ENCODE measurements around the gene RDM1. TPM values are rescaled to one million over a fixed set of nuclear protein-coding genes. Genes with fewer than 3 reads are reported as not detected.

RDM1 gene
- total RNA-seq, 3 donors from 2014 or later: not detected

GRCh38 chr17:35912942-35913341 is 17.6 kb downstream of the RDM1 start:
- no peaks in the 10 kb centered on the region for H3K36me3 ChIP-seq
- no peak for DNase-seq (ENCODE audit: low spot score in 2 of 2)
- TF ChIP-seq POLR2AphosphoS5 (IDR thresholded peaks at IDR 0.05) (no peak), POLR2A (IDR thresholded peaks at IDR 0.05) (no peak), CTCF (IDR thresholded peaks at IDR 0.05) (no peak)
- H3K27ac ChIP-seq: no peak overlapping the region
- no peaks in the 10 kb centered on the region for H3K4me1 ChIP-seq
- no peaks in the 10 kb centered on the region for H3K9me3 ChIP-seq
- no peaks in the 10 kb centered on the region for H3K27me3 ChIP-seq
- no peak overlapping the region for H3K4me3 ChIP-seq
- intact Hi-C loops (cut with DNase I; ENCODE audit: low total_unique reads): no loop called here

DNA sequence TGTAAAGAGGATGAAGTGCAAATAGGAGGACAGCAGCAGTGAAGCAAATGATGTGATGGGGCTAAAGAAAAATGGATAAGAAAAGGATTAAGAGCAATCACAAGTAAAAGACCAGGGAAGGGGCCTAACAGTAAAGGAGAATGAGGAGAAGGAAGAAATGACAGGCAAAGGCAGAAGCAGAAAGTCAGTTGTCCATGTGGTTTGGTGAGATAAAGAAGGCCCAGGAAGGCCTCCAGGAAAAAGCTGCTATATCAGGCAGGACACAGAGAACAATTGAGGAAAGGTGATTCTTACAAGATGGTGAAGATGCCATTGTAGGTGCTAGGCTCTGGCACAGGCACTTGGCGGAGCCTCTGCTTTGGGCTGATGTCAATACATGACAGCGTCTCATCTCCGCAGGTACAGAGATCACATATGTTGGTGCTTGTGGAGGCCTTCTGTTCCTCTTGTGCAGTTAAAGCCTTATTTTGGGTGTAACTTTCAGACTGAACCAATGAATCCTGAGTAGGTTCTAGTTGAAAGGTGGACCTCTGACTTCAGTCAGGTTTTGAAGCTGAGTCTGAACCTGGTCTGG is 18.1 kb downstream of the RDM1 start:
- Histone ChIP-seq H3K36me3 (no peaks in the 10 kb centered on the region), H3K9me3 (no peaks in the 10 kb centered on the region), H3K27me3 (no peaks in the 10 kb centered on the region), H3K4me1 (no peaks in the 10 kb centered on the region), H3K27ac (no peak overlapping the region), H3K4me3 (no peak overlapping the region)
- no peak for DNase-seq (ENCODE audit: low spot score in 2 of 2)
- no peak for TF ChIP-seq CTCF (IDR thresholded peaks at IDR 0.05)
- TF ChIP-seq POLR2A (IDR thresholded peaks at IDR 0.05): no peak
- no peak for TF ChIP-seq POLR2AphosphoS5 (IDR thresholded peaks at IDR 0.05)
- intact Hi-C loops (cut with DNase I; ENCODE audit: low total_unique reads): no loop called here

DNA sequence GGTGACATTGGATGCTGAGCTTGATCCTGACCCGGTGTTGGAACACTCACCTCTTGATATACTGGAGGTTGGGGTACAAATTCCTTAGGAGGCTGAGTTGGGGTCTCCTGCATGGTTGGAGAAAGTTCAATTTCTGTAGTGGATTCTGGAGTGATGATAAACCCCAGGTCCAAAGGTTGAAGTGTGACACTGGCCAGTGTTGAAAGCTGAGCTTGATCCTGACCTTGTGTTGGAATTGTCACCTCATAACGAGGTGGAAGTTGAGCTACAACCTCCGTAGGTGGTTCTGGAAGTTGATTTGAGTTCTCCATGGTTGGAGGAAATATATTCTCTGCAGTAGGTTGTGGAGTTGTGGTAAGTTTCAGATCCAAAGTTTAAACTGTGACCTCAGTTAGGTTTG is 21.2 kb downstream of the RDM1 start:
- Histone ChIP-seq H3K27ac (no peak overlapping the region), H3K4me1 (no peaks in the 10 kb centered on the region), H3K4me3 (no peak overlapping the region), H3K9me3 (no peaks in the 10 kb centered on the region), H3K36me3 (no peaks in the 10 kb centered on the region), H3K27me3 (no peaks in the 10 kb centered on the region)
- no peak for DNase-seq (ENCODE audit: low spot score in 2 of 2)
- no peak for TF ChIP-seq CTCF (IDR thresholded peaks at IDR 0.05)
- no peak for TF ChIP-seq POLR2A (IDR thresholded peaks at IDR 0.05)
- no peak for TF ChIP-seq POLR2AphosphoS5 (IDR thresholded peaks at IDR 0.05)
- intact Hi-C loops (cut with DNase I; ENCODE audit: low total_unique reads): no loop called here

DNA sequence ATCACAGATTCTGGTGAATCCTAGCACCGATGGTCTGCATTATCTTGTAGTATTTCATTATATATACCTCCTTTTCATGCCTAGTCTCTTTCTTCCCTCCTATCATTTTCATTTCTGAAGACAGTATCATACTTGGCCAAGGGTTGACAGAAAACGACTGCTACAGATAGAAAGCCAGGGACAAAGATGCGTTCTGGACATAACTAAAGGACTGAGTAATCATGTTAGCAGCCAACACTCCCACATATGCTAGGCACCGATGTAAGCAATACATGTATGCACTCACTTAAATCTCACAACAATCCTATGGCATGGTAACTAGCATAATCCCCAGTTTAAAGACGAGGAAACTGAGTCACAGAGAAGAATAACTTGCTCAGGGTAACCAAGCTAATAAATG is 22.9 kb downstream of the RDM1 start:
- TF ChIP-seq POLR2AphosphoS5 (IDR thresholded peaks at IDR 0.05) (no peak), POLR2A (IDR thresholded peaks at IDR 0.05) (no peak), CTCF (IDR thresholded peaks at IDR 0.05) (no peak)

DNA sequence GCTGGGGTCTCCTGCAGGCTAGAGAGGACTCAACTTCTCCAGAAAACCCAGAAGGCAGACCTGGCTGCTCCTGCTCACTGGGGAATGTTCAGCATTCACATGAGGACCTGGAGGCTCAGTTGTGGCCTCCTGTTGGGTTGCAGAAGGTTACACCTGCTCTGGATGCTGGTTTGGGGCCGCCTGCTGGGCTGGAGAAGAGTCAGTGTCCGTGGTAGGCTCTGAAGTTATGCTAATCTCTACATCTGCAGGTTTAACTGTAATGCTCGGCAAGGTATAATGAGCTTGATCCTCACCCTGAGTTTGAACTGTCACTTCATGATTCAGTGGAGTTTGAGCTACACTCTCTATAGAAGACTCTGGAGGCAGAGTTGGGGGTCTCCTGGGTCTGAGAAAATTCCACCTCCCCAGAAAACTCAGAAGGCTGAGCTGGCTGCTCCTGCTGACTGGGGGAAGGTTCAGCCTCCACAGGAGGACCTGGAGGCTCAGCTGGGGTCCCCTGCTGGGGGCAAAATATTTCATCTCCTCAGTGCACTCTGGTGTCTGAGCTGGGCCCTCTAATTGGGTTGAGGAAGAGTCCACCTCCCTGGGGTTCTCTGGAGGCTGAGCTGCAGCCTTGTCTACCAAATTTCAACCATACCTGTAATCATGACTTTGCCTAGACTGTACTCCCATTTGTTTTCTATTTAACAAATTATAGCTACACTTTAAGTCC is 23.5 kb downstream of the RDM1 start:
- Histone ChIP-seq H3K9me3 (no peaks in the 10 kb centered on the region), H3K36me3 (no peaks in the 10 kb centered on the region), H3K4me3 (no peak overlapping the region), H3K27me3 (no peaks in the 10 kb centered on the region), H3K27ac (no peak overlapping the region), H3K4me1 (no peaks in the 10 kb centered on the region)
- no peak for DNase-seq (ENCODE audit: low spot score in 2 of 2)
- intact Hi-C loops (cut with DNase I; ENCODE audit: low total_unique reads): no loop called here
- no peak for TF ChIP-seq POLR2AphosphoS5 (IDR thresholded peaks at IDR 0.05)
- TF ChIP-seq POLR2A (IDR thresholded peaks at IDR 0.05): no peak
- no peak for TF ChIP-seq CTCF (IDR thresholded peaks at IDR 0.05)

More for the DNA sequence above, 22.9 kb downstream of the RDM1 start:
- no peaks in the 10 kb centered on the region for H3K36me3 ChIP-seq
- DNase-seq (ENCODE audit: low spot score in 2 of 2): no peak
- no peak overlapping the region for H3K4me3 ChIP-seq
- no peak overlapping the region for H3K27ac ChIP-seq
- H3K9me3 ChIP-seq: no peaks in the 10 kb centered on the region
- H3K4me1 ChIP-seq: no peaks in the 10 kb centered on the region
- intact Hi-C loops (cut with DNase I; ENCODE audit: low total_unique reads): no loop called here
- no peaks in the 10 kb centered on the region for H3K27me3 ChIP-seq

Data from breast epithelium (tissue), 4 donors.